SK-N-SH (cell line): ENCODE measurements around the gene RNF4. TPM values are rescaled to one million over a fixed set of nuclear protein-coding genes. Genes with fewer than 3 reads are reported as not detected.

ENCODE experiments used
- CTCF ChIA-PET: fragments of 300-600, 350-600 bp; formaldehyde crosslinking; extraction: SDS; loops from one replicate; lab custom pipeline; 2021; lab: Yijun Ruan, JAX
- POLR2A ChIA-PET: fragments of 350-600 bp; sonication (Branson Sonifier 250); formaldehyde crosslinking; extraction: SDS; loops from one replicate; lab custom pipeline; 2020; ENCODE audit warnings: antibody characterized with exemption, inconsistent platforms; lab: Yijun Ruan, JAX
- DNase-seq: peaks from one replicate; pipeline ENCODE4 v3.0.0; 2012
- H2AFZ ChIP-seq: fragments of 200-600 bp; sonication (generic); 2 replicates; pipeline ENCODE4 v1.8.1; 2016; ENCODE audit warnings: antibody characterized with exemption, mild to moderate bottlenecking, low read depth
- H3F3A ChIP-seq: fragments of 200-600 bp; sonication (generic); replicated peaks from 2 replicates; pipeline ENCODE3; 2016; ENCODE audit warnings: antibody characterized with exemption, mild to moderate bottlenecking; ENCODE audit not compliant: insufficient read depth
- H3K27ac ChIP-seq, 2 experiments: fragments of 200-500 bp in 1 of 2; fragments of 200-600 bp in 1 of 2; sonication (Bioruptor generic) in 1 of 2; sonication (generic), shearing (Covaris generic) in 1 of 2; 2 replicates each; pipeline versions ENCODE4 v1.5.1 to v1.6.1; 2014 to 2016; ENCODE audit warnings: low read depth in 2 of 2, inconsistent platforms in 1 of 2, low read length in 1 of 2, mild to moderate bottlenecking in 1 of 2, mixed read lengths in 1 of 2
- H3K27me3 ChIP-seq: fragments of 200-600 bp; sonication (generic), shearing (Covaris generic); 2 replicates; pipeline ENCODE4 v1.6.1; 2016; ENCODE audit warnings: mixed run types; ENCODE audit not compliant: insufficient read depth
- H3K36me3 ChIP-seq, 2 experiments: fragments of 200-500 bp in 1 of 2; fragments of 200-600 bp in 1 of 2; sonication (Bioruptor generic) in 1 of 2; sonication (generic) in 1 of 2; replicated peaks in 1 of 2; 2 replicates each; pipeline versions ENCODE3 to v1.5.1; 2014 to 2016; ENCODE audit warnings: low read length in 1 of 2, mild to moderate bottlenecking in 1 of 2; ENCODE audit not compliant: insufficient read depth in 2 of 2, control insufficient read depth in 1 of 2
- H3K4me1 ChIP-seq, 2 experiments: fragments of 200-500 bp in 1 of 2; fragments of 200-600 bp in 1 of 2; sonication (Bioruptor generic) in 1 of 2; sonication (generic), shearing (Covaris generic) in 1 of 2; 2 replicates each; pipeline versions ENCODE4 v1.5.1 to v1.6.1; 2014 to 2016; ENCODE audit warnings: low read depth in 1 of 2, low read length in 1 of 2, mixed run types in 1 of 2; ENCODE audit not compliant: insufficient read depth in 2 of 2, control insufficient read depth in 1 of 2
- H3K4me2 ChIP-seq: fragments of 200-600 bp; sonication (generic), shearing (Covaris generic); 2 replicates; pipeline ENCODE4 v1.6.1; 2017; ENCODE audit warnings: mixed run types
- H3K4me3 ChIP-seq, 2 experiments: fragments of 200-500 bp in 1 of 2; fragments of 200-600 bp in 1 of 2; sonication (Bioruptor generic) in 1 of 2; sonication (generic), shearing (Covaris generic) in 1 of 2; 2 replicates each; pipeline versions ENCODE4 v1.5.1 to v1.8.1; 2014 to 2016; ENCODE audit warnings: low read depth in 2 of 2, inconsistent platforms in 1 of 2, low read length in 1 of 2, mild to moderate bottlenecking in 1 of 2, mixed read lengths in 1 of 2, moderate library complexity in 1 of 2
- H3K79me2 ChIP-seq: fragments of 200-600 bp; sonication (generic); 2 replicates; pipeline ENCODE4 v1.8.1; 2017; ENCODE audit warnings: mild to moderate bottlenecking; ENCODE audit not compliant: insufficient read depth
- H3K9ac ChIP-seq: fragments of 200-600 bp; sonication (generic); 2 replicates; pipeline ENCODE4 v1.6.1; 2017; ENCODE audit warnings: mixed run types
- H3K9me2 ChIP-seq: fragments of 200-600 bp; sonication (generic); 2 replicates; pipeline ENCODE4 v1.6.1; 2017; ENCODE audit warnings: mixed run types
- H3K9me3 ChIP-seq: fragments of 200-600 bp; sonication (generic); 2 replicates; pipeline ENCODE4 v1.6.1; 2017; ENCODE audit warnings: mixed run types, mild to moderate bottlenecking, moderate library complexity
- H4K20me1 ChIP-seq: fragments of 200-600 bp; sonication (generic); 2 replicates; pipeline ENCODE4 v1.6.1; 2017; ENCODE audit warnings: mild to moderate bottlenecking, mixed run types; ENCODE audit not compliant: insufficient read depth
- ELF1 ChIP-seq: IDR thresholded peaks from 2 replicates; pipeline ENCODE4 v1.4.0; 2012
- EZH2phosphoT487 ChIP-seq: fragments of 200-600 bp; sonication (generic); IDR thresholded peaks from 2 replicates; pipeline ENCODE4 v1.6.1; 2017; ENCODE audit warnings: low read depth, mixed run types, mild to moderate bottlenecking, antibody characterized with exemption, moderate library complexity, borderline replicate concordance
- FOSL2 ChIP-seq: IDR thresholded peaks from 2 replicates; pipeline ENCODE4 v1.4.0; 2012; ENCODE audit warnings: low read depth, mild to moderate bottlenecking, moderate library complexity, borderline replicate concordance
- FOXJ3 ChIP-seq: sonication (generic); formaldehyde crosslinking; IDR thresholded peaks from 2 replicates; pipeline ENCODE4 v1.5.1; 2020; ENCODE audit warnings: mild to moderate bottlenecking, missing genetic modification reagents
- FOXM1 ChIP-seq: IDR thresholded peaks from 2 replicates; pipeline ENCODE4 v1.4.0; 2012; ENCODE audit warnings: low read depth, mild to moderate bottlenecking
- IRF3 ChIP-seq: fragments of 150-350 bp; IDR thresholded peaks from 2 replicates; pipeline ENCODE4 v1.6.1; 2016; ENCODE audit warnings: mild to moderate bottlenecking, low read depth, low read length
- MAX ChIP-seq: IDR thresholded peaks from 2 replicates; pipeline ENCODE4 v1.4.0; 2012; ENCODE audit warnings: low read depth
- MXI1 ChIP-seq: IDR thresholded peaks from 2 replicates; pipeline ENCODE4 v1.6.1; 2012; ENCODE audit warnings: mild to moderate bottlenecking, low read depth, low read length, improper control_type of control experiment
- NFIC ChIP-seq: IDR thresholded peaks from 2 replicates; pipeline ENCODE4 v1.4.0; 2012; ENCODE audit warnings: borderline replicate concordance
- PBX3 ChIP-seq: IDR thresholded peaks from 2 replicates; pipeline ENCODE4; 2012
- POLR2AphosphoS5 ChIP-seq: IDR thresholded peaks from 2 replicates; pipeline ENCODE4 v1.6.1; 2012; ENCODE audit warnings: low read depth, low read length
- RAD21 ChIP-seq: IDR thresholded peaks from 2 replicates; pipeline ENCODE4 v1.6.1; 2012; ENCODE audit warnings: mild to moderate bottlenecking, low read length
- RCOR1 ChIP-seq: fragments of 150-350 bp; IDR thresholded peaks from 2 replicates; pipeline ENCODE4 v1.6.1; 2017; ENCODE audit warnings: antibody characterized with exemption, low read length
- SIN3A ChIP-seq: IDR thresholded peaks from 2 replicates; pipeline ENCODE4 v1.6.1; 2012; ENCODE audit warnings: low read depth, mild to moderate bottlenecking, low read length, moderate library complexity, borderline replicate concordance
- USF2 ChIP-seq: fragments of 150-350 bp; IDR thresholded peaks from 2 replicates; pipeline ENCODE4 v1.6.1; 2017; ENCODE audit warnings: antibody characterized with exemption, low read length, low read depth, borderline replicate concordance
- ZBTB33 ChIP-seq: IDR thresholded peaks from 2 replicates; pipeline ENCODE4 v1.4.0; 2012; ENCODE audit warnings: low read depth, borderline replicate concordance
- WGBS: methylation state at CpG from one replicate; pipeline ENCODE4 v1.1.6; 2017; ENCODE audit warnings: low lambda C conversion rate; 5-methylcytosine and 5-hydroxymethylcytosine counted together
- polyA plus RNA-seq, 3 experiments: library from polyadenylated mRNA; depleted of rRNA; stranded (reverse); fragments of >200 nt; gene quantifications; 2 replicates each; pipeline ENCODE4 v1.2.3, GENCODE V29; 2012

Gene RNF4
- polyA plus RNA-seq, 1 of the 3 experiments (the other 2 are of a cell fraction) = 60.7 TPM

DNA sequence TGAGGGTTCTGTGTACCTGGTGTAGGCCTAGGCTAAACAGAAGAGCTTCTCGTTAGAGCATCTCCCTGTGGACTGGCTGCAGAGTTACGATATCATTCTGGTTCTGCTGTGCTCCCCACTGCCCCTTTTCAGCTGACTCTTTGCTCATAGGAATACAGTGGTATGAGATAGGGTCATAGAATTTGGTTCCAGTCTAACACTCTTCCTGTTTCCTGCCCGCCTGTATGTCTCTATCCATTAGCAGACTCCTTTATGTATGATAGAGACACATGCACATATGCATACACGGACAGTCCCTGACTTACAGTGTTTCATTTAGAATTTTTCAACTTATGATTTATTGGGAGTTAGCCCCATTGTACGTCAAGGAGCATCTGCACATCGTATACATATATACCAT, 15.3 kb downstream of the RNF4 start:
- Histone ChIP-seq H3F3A (peaks cover 4% of the 10 kb centered on the region), H3K4me1 (peaks cover 14 to 16% of the 10 kb centered on the region in 2 experiments; a peak in 2 of 4 replicates), H3K36me3 (peaks cover 0 to 5% of the 10 kb centered on the region in 2 experiments), H3K9me2 (no peaks in the 10 kb centered on the region), H3K4me3 (no peak overlapping the region), H2AFZ (no peak overlapping the region), H3K79me2 (peaks cover 100% of the 10 kb centered on the region), H3K9me3 (no peaks in the 10 kb centered on the region), H4K20me1 (peaks cover 98% of the 10 kb centered on the region), H3K9ac (no peak overlapping the region), H3K27ac (no peak overlapping the region), H3K4me2 (no peak overlapping the region), H3K27me3 (no peaks in the 10 kb centered on the region)
- TF ChIP-seq PBX3 (no peak), USF2 (no peak), IRF3 (no peak), ZBTB33 (no peak), POLR2AphosphoS5 (no peak), FOXJ3 (CRISPR knock-in tag) (no peak), FOSL2 (no peak), MAX (no peak), FOXM1 (no peak), SIN3A (no peak), ELF1 (no peak), RCOR1 (no peak), EZH2phosphoT487 (no peak), NFIC (no peak), MXI1 (no peak), RAD21 (no peak)
- ChIA-PET CTCF (no interaction called here), POLR2A (interaction anchor here (0.6 to 1.3 kb wide), 2 partner anchors 8 to 33 kb away, joined by 3 to 6 read pairs; no protein-coding TSS in a partner anchor)
- WGBS = 92% methylated on average over 5 of the region's 6 CpGs
- no peak for DNase-seq
